Vagina (tissue), 2 donors: Measurements from ENCODE around the gene PTBP1.

Experiments used
- CTCF ChIP-seq, 3 experiments: fragments of 450-650 bp in 2 of 3; fragments of 200-600 bp in 1 of 3; sonication (generic) in 1 of 3; IDR thresholded peaks; one replicate each; pipeline ENCODE4 v1.5.1; 2017 to 2019; ENCODE audit warnings: antibody characterized with exemption in 3 of 3, mild to moderate bottlenecking in 2 of 3, moderate library complexity in 2 of 3
- POLR2A ChIP-seq, 2 donors: fragments of 450-650 bp; IDR thresholded peaks; one replicate each; pipeline ENCODE4 v1.6.1; 2017; ENCODE audit warnings: antibody characterized with exemption in 2 of 2, mild to moderate bottlenecking in 2 of 2, moderate library complexity in 2 of 2

- TF ChIP-seq POLR2A (IDR thresholded peaks at IDR 0.05) = no peak
- TF ChIP-seq CTCF (IDR thresholded peaks at IDR 0.05) = no peak
Observed at GRCh38 chr19:821231-821824, 24.1 kb downstream of the PTBP1 start.
